ENCODE results near the gene COL4A2.
A peak's percentile ranks its signal among the peaks of the same experiment; 100 is the strongest.
"Not testable (repeated sequence)": the region's sequence is repeated elsewhere in the genome, so short reads cannot be mapped to it uniquely, and the experiment has no call there.

COL4A2 gene

GRCh38 chr13:110379905-110380341 is 72.8 kb downstream of the COL4A2 start:
- DNase-seq (ENCODE audit: low spot score), result peak; percentile 55

- no peak for DNase-seq (ENCODE audit: low spot score)
Observed at GRCh38 chr13:110380359-110381028, 73.4 kb downstream of the COL4A2 start.

GRCh38 chr13:110381029-110381360 is 73.9 kb downstream of the COL4A2 start:
- DNase-seq (ENCODE audit: low spot score), result no peak

GRCh38 chr13:110382229-110382628 is 75.1 kb downstream of the COL4A2 start:
- DNase-seq (ENCODE audit: low spot score), result no peak

- DNase-seq (ENCODE audit: low spot score), result no peak
Observed at GRCh38 chr13:110382830-110383229, 75.7 kb downstream of the COL4A2 start.

GRCh38 chr13:110387451-110388107 is 80.5 kb downstream of the COL4A2 start:
- DNase-seq (ENCODE audit: low spot score), result peak; percentile 56

- DNase-seq (ENCODE audit: low spot score), result peak; percentile 86
Observed at GRCh38 chr13:110388108-110388943, 81.2 kb downstream of the COL4A2 start.

GRCh38 chr13:110390567-110390966 is 83.5 kb downstream of the COL4A2 start:
- peak; percentile 88 for DNase-seq (ENCODE audit: low spot score)

GRCh38 chr13:110391273-110391672 is 84.2 kb downstream of the COL4A2 start:
- no peak for DNase-seq (ENCODE audit: low spot score)

GRCh38 chr13:110392510-110393240 is 85.6 kb downstream of the COL4A2 start:
- DNase-seq (ENCODE audit: low spot score), result peak; percentile 63

GRCh38 chr13:110393761-110394160 is 86.7 kb downstream of the COL4A2 start:
- no peak for DNase-seq (ENCODE audit: low spot score)

- DNase-seq (ENCODE audit: low spot score), result no peak
Observed at GRCh38 chr13:110394371-110394841, 87.3 kb downstream of the COL4A2 start.

GRCh38 chr13:110395616-110396015 is 88.5 kb downstream of the COL4A2 start:
- not testable (repeated sequence) for DNase-seq (ENCODE audit: low spot score)

GRCh38 chr13:110396476-110396875 is 89.4 kb downstream of the COL4A2 start:
- DNase-seq (ENCODE audit: low spot score), result no peak

- DNase-seq (ENCODE audit: low spot score), result peak; percentile 71
Observed at GRCh38 chr13:110396913-110397381, 89.9 kb downstream of the COL4A2 start.

- DNase-seq (ENCODE audit: low spot score), result no peak
Observed at GRCh38 chr13:110397436-110398115, 90.5 kb downstream of the COL4A2 start.

GRCh38 chr13:110398564-110399507 is 91.8 kb downstream of the COL4A2 start:
- DNase-seq (ENCODE audit: low spot score), result no peak

- DNase-seq (ENCODE audit: low spot score), result no peak
Observed at GRCh38 chr13:110399801-110400200, 92.7 kb downstream of the COL4A2 start.

GRCh38 chr13:110400786-110401533 is 93.9 kb downstream of the COL4A2 start:
- no peak for DNase-seq (ENCODE audit: low spot score)

Measured in hepatic stellate cell (primary cell).